Measurements from ENCODE around the gene RTBDN.
A peak's percentile ranks its signal among the peaks of the same experiment; 100 is the strongest.
"Not testable (repeated sequence)": the region's sequence is repeated elsewhere in the genome, so short reads cannot be mapped to it uniquely, and the experiment has no call there.

Gene RTBDN

GRCh38 chr19:12817810-12818209 is 16.6 kb downstream of the RTBDN start:
- DNase-seq = not testable (repeated sequence)

- not testable (repeated sequence) for DNase-seq
Measured at GRCh38 chr19:12817188-12817587, 17.2 kb downstream of the RTBDN start.

- no peak for DNase-seq
Measured at GRCh38 chr19:12815088-12815487, 19.3 kb downstream of the RTBDN start.

- DNase-seq = peak; percentile 59
Measured at GRCh38 chr19:12806242-12807081, 27.9 kb downstream of the RTBDN start, which contains the start of gene RNASEH2A. TSS of gene RNASEH2A (plus strand) at chr19:12806584. CDS start at chr19:12806674, 90 bp downstream.

GRCh38 chr19:12804051-12804450 is 30.3 kb downstream of the RTBDN start:
- no peak for DNase-seq

- no peak for DNase-seq
Measured at GRCh38 chr19:12802267-12803106, 31.9 kb downstream of the RTBDN start.

- peak; percentile 36 for DNase-seq
Measured at GRCh38 chr19:12801466-12802266, 32.7 kb downstream of the RTBDN start, which contains the start of the genes PRDX2 and THSD8. TSS of gene PRDX2 (minus strand) at chr19:12801800. CDS start at chr19:12801261, 539 bp downstream. TSS of gene THSD8 (plus strand) at chr19:12802069. CDS start at chr19:12802072, 3 bp downstream.

GRCh38 chr19:12800923-12801465 is 33.4 kb downstream of the RTBDN start:
- DNase-seq = no peak

GRCh38 chr19:12800466-12800770 is 34.0 kb downstream of the RTBDN start:
- no peak for DNase-seq

- no peak for DNase-seq
Measured at GRCh38 chr19:12799742-12800465, 34.5 kb downstream of the RTBDN start.

- not testable (repeated sequence) for DNase-seq
Measured at GRCh38 chr19:12797607-12798006, 36.8 kb downstream of the RTBDN start.

- no peak for DNase-seq
Measured at GRCh38 chr19:12797141-12797587, 37.2 kb downstream of the RTBDN start.

GRCh38 chr19:12796146-12797071 is 38.0 kb downstream of the RTBDN start:
- peak; percentile 43 for DNase-seq

- DNase-seq = no peak
Measured at GRCh38 chr19:12794971-12795381, 39.4 kb downstream of the RTBDN start.

GRCh38 chr19:12794196-12794941 is 40.0 kb downstream of the RTBDN start:
- no peak for DNase-seq

- DNase-seq = peak; percentile 79
Measured at GRCh38 chr19:12793290-12794195, 40.8 kb downstream of the RTBDN start.

- DNase-seq = no peak
Measured at GRCh38 chr19:12792853-12793289, 41.5 kb downstream of the RTBDN start.

GRCh38 chr19:12792051-12792852 is 42.1 kb downstream of the RTBDN start:
- peak; percentile 59 for DNase-seq
